Measurements from ENCODE around the gene NPBWR2.

GRCh38 chr20:64155258-64156135, 48.1 kb upstream of the NPBWR2 start:
- TF ChIP-seq CTCF (IDR thresholded peaks at IDR 0.05): no peak
- TF ChIP-seq POLR2A (IDR thresholded peaks at IDR 0.05): no peak
